Lower leg skin (tissue), 3 donors: ENCODE data around the gene SEC14L5.

ENCODE experiments used
- POLR2A ChIP-seq, 2 donors: fragments of 450-650 bp; IDR thresholded peaks; one replicate each; pipeline ENCODE4 v1.6.1; 2016 to 2017; ENCODE audit warnings: antibody characterized with exemption in 2 of 2, mild to moderate bottlenecking in 1 of 2, moderate library complexity in 1 of 2
- TF ChIP-seq, protein P1 (sequence below), 3 donors: fragments of 450-650 bp; IDR thresholded peaks; one replicate each; pipeline ENCODE4 v1.5.1; 2016; ENCODE audit warnings: antibody characterized with exemption in 3 of 3, mild to moderate bottlenecking in 3 of 3, moderate library complexity in 2 of 3

DNA sequence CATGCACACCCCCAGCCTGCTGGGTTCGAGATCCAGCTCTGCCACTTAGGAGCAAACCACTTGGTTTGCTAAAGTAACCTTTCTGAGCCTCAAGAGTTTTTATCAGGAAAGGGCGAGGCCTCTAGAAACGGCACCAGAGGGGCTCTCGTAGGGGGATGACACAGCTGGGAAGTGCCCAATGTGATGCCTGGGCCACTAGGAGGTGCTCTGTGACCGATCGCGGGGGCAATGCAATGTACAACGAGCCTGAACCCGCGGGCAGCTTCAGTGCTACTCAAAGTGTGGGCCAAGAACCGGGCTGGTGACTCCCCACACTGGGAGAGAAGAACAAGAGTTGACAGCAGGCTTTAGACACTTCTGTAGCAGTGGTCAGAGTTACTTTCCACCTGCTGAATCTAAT, 98.2 kb downstream of the SEC14L5 start:
- TF ChIP-seq, protein P1, sequence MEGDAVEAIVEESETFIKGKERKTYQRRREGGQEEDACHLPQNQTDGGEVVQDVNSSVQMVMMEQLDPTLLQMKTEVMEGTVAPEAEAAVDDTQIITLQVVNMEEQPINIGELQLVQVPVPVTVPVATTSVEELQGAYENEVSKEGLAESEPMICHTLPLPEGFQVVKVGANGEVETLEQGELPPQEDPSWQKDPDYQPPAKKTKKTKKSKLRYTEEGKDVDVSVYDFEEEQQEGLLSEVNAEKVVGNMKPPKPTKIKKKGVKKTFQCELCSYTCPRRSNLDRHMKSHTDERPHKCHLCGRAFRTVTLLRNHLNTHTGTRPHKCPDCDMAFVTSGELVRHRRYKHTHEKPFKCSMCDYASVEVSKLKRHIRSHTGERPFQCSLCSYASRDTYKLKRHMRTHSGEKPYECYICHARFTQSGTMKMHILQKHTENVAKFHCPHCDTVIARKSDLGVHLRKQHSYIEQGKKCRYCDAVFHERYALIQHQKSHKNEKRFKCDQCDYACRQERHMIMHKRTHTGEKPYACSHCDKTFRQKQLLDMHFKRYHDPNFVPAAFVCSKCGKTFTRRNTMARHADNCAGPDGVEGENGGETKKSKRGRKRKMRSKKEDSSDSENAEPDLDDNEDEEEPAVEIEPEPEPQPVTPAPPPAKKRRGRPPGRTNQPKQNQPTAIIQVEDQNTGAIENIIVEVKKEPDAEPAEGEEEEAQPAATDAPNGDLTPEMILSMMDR (IDR thresholded peaks at IDR 0.05), result no peak
- TF ChIP-seq POLR2A (IDR thresholded peaks at IDR 0.05), result no peak
